HFFc6 (cell line): ENCODE measurements around the gene IL2RA. TPM values are rescaled to one million over a fixed set of nuclear protein-coding genes. Genes with fewer than 3 reads are reported as not detected.
"Not testable (repeated sequence)": the region's sequence is repeated elsewhere in the genome, so short reads cannot be mapped to it uniquely, and the experiment has no call there.

ENCODE experiments used
- DNase-seq: peaks from one replicate; pipeline ENCODE4 v3.0.0-alpha.2; 2018
- H3K27ac Mint-ChIP-seq: 2 replicates; pipeline ENCODE4 v1.8.0; 2020; ENCODE audit warnings: mild to moderate bottlenecking, mixed read lengths
- H3K27me3 Mint-ChIP-seq: 2 replicates; pipeline ENCODE4 v1.8.0; 2021; ENCODE audit warnings: mild to moderate bottlenecking, moderate library complexity, mixed read lengths; ENCODE audit not compliant: insufficient read depth
- H3K36me3 Mint-ChIP-seq: 2 replicates; pipeline ENCODE4 v1.8.0; 2021; ENCODE audit warnings: low read depth, mixed read lengths
- H3K4me1 Mint-ChIP-seq: 2 replicates; pipeline ENCODE4 v1.8.0; 2020; ENCODE audit warnings: low read depth, mixed read lengths
- H3K4me3 Mint-ChIP-seq: 2 replicates; pipeline ENCODE4 v1.8.0; 2020; ENCODE audit warnings: mild to moderate bottlenecking, moderate library complexity, mixed read lengths
- H3K9me3 Mint-ChIP-seq: 2 replicates; pipeline ENCODE4 v1.8.0; 2020; ENCODE audit warnings: mild to moderate bottlenecking, mixed read lengths
- long read RNA-seq: library from polyadenylated mRNA; unstranded; transcript quantifications from one replicate; pipeline ENCODE4 v2.0.0, GENCODE V29; 2019
- total RNA-seq, 6 experiments: library from RNA; stranded (reverse); fragmentation: NEBNext Ultra II Directional; extraction: Animal tissue kit (Norgen Biotek cat#: 25700); gene quantifications; 2 replicates in 1 of 6; 3 replicates in 5 of 6; pipeline ENCODE4 v1.2.3, GENCODE V29; 2021
- TF ChIP-seq, protein P1 (sequence below): fragments of 200-600 bp; sonication (generic); IDR thresholded peaks from 2 replicates; pipeline ENCODE4 v1.5.0; 2021; ENCODE audit warnings: antibody characterized with exemption, mild to moderate bottlenecking

IL2RA gene
- total RNA-seq, result not detected
- long read RNA-seq, result 0 reads

DNA sequence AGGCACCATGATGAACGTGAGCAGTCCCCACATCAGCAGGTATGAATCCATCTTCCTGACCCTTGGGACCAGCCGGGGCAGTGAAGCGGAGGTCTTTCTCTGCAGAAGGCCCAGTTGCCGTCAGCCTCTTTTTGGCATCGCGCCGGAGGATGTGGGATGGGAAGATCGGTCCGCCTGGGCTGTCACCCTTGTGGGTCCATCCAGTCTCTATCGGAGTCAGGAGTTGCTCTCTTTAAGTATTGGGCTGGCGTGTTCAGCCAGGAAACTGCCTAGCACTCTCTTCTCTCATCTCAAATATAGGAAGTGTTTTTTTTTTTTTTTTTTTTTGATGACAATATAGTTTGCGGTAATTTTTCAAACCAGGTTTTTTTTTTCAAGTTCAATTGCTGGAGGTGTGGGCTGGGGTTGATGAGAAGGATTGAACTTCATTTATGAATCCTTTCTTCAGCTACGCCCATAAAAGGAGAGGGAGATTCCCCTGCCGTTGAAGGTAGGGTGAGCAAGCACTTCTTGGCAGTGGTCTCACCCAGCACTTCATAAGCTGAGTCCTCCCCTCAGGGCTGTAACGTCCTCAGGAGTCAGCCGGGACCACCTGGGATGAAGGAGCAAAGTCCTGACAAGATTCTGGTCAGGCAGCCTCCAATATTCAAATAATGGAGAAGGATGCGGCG lies at the start of gene IL2RA:
Gene IL2RA (minus strand): TSS at position 267 of the 671 bp plus-strand sequence. CDS start 216 bp downstream, at position 51.
- H3K4me1 Mint-ChIP-seq, result no peaks in the 10 kb centered on the region
- no peak within 1 kb of the TSS for H3K27ac Mint-ChIP-seq
- H3K9me3 Mint-ChIP-seq, result no peaks in the 10 kb centered on the region
- no peak within 1 kb of the TSS for H3K4me3 Mint-ChIP-seq
- H3K36me3 Mint-ChIP-seq, result no peaks in the 10 kb centered on the region
- TF ChIP-seq, protein P1, sequence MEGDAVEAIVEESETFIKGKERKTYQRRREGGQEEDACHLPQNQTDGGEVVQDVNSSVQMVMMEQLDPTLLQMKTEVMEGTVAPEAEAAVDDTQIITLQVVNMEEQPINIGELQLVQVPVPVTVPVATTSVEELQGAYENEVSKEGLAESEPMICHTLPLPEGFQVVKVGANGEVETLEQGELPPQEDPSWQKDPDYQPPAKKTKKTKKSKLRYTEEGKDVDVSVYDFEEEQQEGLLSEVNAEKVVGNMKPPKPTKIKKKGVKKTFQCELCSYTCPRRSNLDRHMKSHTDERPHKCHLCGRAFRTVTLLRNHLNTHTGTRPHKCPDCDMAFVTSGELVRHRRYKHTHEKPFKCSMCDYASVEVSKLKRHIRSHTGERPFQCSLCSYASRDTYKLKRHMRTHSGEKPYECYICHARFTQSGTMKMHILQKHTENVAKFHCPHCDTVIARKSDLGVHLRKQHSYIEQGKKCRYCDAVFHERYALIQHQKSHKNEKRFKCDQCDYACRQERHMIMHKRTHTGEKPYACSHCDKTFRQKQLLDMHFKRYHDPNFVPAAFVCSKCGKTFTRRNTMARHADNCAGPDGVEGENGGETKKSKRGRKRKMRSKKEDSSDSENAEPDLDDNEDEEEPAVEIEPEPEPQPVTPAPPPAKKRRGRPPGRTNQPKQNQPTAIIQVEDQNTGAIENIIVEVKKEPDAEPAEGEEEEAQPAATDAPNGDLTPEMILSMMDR, result no peak
- peaks cover 31% of the 10 kb centered on the region for H3K27me3 Mint-ChIP-seq
- DNase-seq, result no peak

DNA sequence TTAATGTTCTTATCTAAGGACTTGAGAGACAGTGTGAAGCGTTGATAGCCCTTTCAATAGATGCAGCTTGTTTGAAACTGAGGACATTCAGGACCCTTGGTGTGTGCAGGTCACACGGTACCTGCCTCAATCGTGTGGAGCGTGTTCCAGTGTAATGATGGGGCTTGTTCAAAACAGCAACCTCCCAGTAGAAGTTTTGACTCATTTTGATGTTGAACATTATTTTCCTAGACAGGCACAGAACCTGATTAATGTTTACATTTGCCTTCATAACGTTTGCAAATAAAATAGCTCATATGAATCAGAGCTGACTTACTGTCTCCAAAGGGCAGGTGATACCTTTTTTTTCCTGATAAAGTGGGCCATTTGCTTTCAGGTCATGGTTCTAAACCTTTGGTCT lies 48.0 kb upstream of the IL2RA start:
- Mint-ChIP-seq H3K27ac (no peak overlapping the region), H3K36me3 (peaks cover 43% of the 10 kb centered on the region), H3K4me1 (peaks cover 31% of the 10 kb centered on the region), H3K4me3 (no peak overlapping the region), H3K27me3 (peaks cover 2% of the 10 kb centered on the region; the same call in 1 of the 2 replicates), H3K9me3 (no peaks in the 10 kb centered on the region)
- no peak for DNase-seq
- TF ChIP-seq, protein P1, result no peak

- H3K27me3 Mint-ChIP-seq, result 0 out of 2 replicates have a peak, but pooled peaks cover 2% of the 10 kb centered on the region
- H3K4me1 Mint-ChIP-seq, result peaks cover 24% of the 10 kb centered on the region
- H3K27ac Mint-ChIP-seq, result no peak overlapping the region
- no peaks in the 10 kb centered on the region for H3K9me3 Mint-ChIP-seq
- no peak overlapping the region for H3K4me3 Mint-ChIP-seq
- no peak for DNase-seq
- peaks cover 39% of the 10 kb centered on the region for H3K36me3 Mint-ChIP-seq
- TF ChIP-seq, protein P1, result no peak
These were observed 47.2 kb upstream of the IL2RA start for GRCh38 chr10:6109444-6109775.

DNA sequence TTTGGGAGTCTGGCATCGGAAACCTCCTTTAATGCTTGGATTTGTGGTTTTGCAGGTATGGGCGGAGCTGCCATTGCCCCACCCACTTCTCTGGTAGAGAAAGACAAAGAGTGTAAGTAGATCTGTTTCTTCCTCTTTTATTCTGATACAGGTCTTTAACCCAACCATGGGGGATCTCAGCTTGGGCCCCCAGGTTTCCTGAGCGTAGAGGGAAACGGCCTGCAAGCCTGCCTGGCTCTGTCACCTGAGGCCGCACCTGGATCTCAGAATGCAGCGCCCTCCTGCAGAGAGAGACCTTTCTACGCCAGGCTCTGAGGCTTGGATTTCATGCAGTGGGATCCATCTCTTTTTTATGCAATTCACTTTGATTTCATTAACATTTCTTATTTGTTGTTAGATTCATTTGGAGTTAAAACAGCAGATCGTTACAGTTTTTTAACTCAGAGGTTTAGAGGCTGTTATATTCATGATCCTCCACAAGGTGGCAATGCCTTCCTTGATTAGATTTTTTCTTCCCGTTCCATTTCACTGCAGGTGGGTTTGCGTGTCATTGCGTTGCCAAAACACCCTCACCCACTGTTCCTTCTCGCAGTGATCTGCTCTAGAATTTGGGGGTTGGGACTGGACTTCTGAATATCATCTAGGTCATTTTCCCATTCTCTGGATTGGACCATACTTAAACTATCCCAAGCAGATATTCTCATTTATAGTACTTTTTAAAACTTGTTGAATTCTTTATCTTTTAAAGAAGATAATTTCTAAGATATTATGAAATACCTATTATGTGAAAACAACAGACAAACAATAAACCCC lies 46.7 kb upstream of the IL2RA start:
- Mint-ChIP-seq H3K36me3 (peaks cover 33% of the 10 kb centered on the region), H3K27me3 (0 out of 2 replicates have a peak, but pooled peaks cover 2% of the 10 kb centered on the region), H3K4me3 (no peak overlapping the region), H3K9me3 (no peaks in the 10 kb centered on the region), H3K27ac (no peak overlapping the region), H3K4me1 (peaks cover 18% of the 10 kb centered on the region)
- TF ChIP-seq, protein P1, result peak; percentile 90
- DNase-seq, result peak; percentile 18

GRCh38 chr10:6108072-6108471 lies 45.9 kb upstream of the IL2RA start:
- no peaks in the 10 kb centered on the region for H3K9me3 Mint-ChIP-seq
- TF ChIP-seq, protein P1, result no peak
- 0 out of 2 replicates have a peak, but pooled peaks cover 2% of the 10 kb centered on the region for H3K27me3 Mint-ChIP-seq
- H3K36me3 Mint-ChIP-seq, result peaks cover 29% of the 10 kb centered on the region
- peaks cover 10% of the 10 kb centered on the region for H3K4me1 Mint-ChIP-seq
- no peak for DNase-seq
- no peak overlapping the region for H3K27ac Mint-ChIP-seq
- no peak overlapping the region for H3K4me3 Mint-ChIP-seq

- not testable (repeated sequence) for DNase-seq, H3K9me3 Mint-ChIP-seq, H3K27ac Mint-ChIP-seq, H3K27me3 Mint-ChIP-seq, H3K4me1 Mint-ChIP-seq, H3K4me3 Mint-ChIP-seq
- H3K36me3 Mint-ChIP-seq, result peaks cover 24% of the 10 kb centered on the region
These were observed 45.4 kb upstream of the IL2RA start for GRCh38 chr10:6107616-6108015.
